DMS114 treated with DMSO at 0.1 percent for 48 hours (cell line): ENCODE measurements around the gene PLEKHJ1.
"Not testable (repeated sequence)": the region's sequence is repeated elsewhere in the genome, so short reads cannot be mapped to it uniquely, and the experiment has no call there.

Source experiments
- DNase-seq: peaks from one replicate; lab custom pipeline; 2025; ENCODE audit not compliant: unreplicated experiment; lab: John Stamatoyannopoulos, UW

PLEKHJ1 gene

GRCh38 chr19:2201473-2202148 lies 34.5 kb downstream of the PLEKHJ1 start:
- DNase-seq, result no peak

DNA sequence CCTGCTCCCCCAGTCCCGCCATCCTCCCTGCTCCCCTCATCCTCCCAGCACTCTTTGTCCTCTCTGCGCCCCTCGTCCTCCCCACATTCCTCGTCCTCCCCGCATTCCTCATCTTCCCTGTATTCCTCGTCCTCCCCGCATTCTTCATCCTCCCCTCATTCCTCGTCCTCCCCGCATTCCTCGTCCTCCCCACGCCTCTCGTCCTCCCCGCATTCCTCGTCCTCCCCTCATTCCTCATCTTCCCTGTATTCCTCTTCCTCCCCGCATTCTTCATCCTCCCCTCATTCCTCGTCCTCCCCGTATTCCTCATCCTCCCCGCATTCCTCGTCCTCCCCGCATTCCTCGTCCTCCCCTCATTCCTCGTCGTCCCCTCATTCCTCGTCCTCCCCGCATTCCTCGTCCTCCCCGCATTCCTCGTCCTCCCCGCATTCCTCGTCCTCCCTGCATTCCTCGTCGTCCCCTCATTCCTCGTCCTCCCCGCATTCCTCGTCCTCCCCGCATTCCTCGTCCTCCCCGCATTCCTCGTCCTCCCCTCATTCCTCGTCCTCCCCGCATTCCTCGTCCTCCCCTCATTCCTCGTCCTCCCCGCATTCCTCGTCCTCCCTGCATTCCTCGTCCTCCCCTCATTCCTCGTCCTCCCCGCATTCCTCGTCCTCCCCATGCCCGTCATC lies 35.4 kb downstream of the PLEKHJ1 start:
- not testable (repeated sequence) for DNase-seq

- DNase-seq, result no peak
These were observed 36.1 kb downstream of the PLEKHJ1 start for GRCh38 chr19:2199861-2200623.

DNA sequence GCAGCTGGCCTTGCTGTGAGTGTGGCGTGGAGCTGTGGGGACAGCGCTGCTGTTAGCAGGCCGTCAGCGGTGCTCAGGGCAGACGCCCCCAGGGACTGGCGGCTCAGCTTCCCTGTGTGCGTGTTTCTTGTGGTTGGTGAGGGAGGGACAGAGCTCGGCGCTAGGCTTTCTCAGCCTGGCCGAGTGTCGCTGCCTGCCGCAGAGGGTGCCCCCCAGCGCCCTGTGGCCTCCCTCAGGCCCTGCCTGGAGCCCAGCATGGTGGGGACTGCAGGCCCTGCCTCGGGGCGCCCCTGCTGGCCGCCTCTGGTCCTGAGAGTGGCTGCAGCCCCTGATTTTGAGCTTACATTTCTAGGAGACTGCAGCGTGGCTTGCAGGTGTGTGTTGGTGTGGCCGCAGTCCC lies 36.9 kb downstream of the PLEKHJ1 start:
- DNase-seq, result no peak

DNA sequence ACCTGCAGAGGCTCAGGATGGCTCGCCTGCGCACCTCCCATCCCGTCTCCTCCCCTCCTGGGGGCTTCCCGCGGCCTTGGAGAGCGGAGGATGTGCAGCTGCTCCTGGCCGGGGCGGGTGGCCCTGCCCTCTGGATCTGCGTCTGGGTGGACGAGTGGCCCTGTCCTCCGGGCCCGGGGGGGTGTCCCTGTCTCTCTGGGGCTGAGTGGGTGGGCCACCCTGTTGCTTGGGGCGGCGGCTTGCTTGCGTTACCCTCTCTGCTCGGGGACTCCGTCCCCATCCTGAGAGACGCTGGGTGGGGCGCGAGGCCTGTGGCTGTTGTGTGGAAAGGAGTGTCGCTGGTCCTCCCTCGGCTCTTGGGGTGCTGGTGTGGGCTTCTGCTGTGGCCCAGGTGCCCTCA lies 37.8 kb downstream of the PLEKHJ1 start:
- no peak for DNase-seq

GRCh38 chr19:2197270-2197669 lies 38.9 kb downstream of the PLEKHJ1 start:
- no peak for DNase-seq

DNA sequence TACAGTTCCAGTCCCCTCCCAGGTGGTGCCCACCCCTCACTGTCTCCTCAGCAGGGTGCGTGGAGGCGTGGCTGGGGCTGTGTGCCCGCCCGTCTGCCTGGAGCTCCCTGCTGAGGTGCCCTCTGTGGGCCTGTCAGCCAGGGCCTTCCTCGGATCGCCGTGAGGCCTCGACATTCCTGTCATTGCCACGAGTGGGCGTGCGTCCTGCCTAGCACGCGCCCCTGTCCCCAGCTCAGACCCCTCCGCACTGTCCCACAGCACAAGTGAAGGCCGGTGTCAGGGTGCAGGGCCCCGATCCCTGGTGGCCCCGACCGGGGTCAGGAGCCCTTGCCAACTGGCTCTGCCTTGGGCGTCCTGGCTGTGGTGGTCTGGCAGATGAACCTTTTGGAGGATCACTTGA lies 40.2 kb downstream of the PLEKHJ1 start:
- DNase-seq, result no peak

- no peak for DNase-seq
These were observed 40.8 kb downstream of the PLEKHJ1 start for GRCh38 chr19:2195361-2195760.

DNA sequence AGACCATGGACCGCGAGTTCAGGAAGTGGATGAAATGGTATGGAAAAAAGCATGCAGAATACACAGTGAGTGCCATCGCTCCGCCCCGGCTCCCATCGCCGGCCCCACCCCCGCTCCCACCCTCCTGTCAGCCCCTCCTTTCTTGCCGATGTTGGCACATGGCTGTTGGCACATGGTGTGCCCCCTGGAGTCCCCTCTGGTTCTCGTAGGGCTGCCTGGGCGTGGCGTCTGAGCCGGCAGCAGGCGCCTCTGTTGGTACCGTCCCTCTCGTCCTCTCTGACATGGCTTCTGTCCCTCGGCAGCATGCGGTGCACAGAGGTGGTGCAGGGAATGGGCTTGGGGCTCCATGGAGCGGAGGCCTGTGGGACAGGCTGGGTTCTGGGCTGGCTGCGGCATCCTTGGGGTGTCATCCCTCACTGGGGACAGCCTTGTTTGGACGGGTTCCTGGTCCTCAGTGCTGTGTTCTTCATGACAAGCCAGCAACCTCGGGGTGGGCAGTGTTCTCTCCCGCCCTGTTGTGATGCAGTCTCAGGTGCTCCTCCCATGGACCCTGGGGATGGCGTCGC lies 41.5 kb downstream of the PLEKHJ1 start:
- DNase-seq, result no peak

DNA sequence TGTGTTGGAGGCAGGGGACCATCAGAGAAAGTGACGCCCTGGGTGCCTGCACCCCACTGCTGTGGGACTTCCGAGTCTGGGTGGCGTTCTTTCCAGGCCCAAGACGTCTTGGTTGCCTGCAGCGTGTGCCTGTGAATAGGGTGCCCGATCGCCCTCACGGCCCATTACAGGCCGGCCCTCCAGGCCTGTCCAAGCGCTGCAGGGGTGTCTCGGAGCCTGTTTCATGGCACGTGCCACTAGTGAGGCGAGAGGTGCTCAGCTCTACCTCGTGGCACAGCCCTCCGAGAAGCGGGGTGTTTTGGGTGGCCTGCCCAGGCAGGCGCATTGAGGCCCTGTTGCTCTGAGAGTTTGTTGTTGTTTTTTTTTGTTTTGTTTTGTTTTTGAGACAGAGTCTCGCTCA lies 42.3 kb downstream of the PLEKHJ1 start:
- no peak for DNase-seq

DNA sequence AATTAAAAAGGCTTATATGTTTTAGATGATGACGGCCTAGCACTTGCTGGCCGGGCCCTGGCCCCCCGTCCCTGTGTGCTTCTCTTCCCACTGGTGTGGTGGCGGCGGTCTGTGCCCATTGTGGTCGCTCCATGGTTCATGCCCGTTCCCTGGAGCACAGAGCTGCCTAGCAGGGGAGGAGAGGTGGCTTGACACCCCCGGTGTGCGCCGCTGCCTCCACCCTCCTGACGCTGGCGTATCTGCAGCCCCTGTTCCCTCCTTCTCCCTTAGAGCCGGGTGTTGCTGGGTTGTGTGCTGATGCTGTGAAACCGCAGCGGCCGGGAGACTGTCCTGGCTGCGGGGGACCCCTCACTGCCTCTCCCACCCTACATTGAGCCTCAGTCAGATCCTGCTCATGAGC lies 43.3 kb downstream of the PLEKHJ1 start:
- DNase-seq, result no peak

GRCh38 chr19:2191456-2192310 lies 44.4 kb downstream of the PLEKHJ1 start:
- DNase-seq, result no peak

DNA sequence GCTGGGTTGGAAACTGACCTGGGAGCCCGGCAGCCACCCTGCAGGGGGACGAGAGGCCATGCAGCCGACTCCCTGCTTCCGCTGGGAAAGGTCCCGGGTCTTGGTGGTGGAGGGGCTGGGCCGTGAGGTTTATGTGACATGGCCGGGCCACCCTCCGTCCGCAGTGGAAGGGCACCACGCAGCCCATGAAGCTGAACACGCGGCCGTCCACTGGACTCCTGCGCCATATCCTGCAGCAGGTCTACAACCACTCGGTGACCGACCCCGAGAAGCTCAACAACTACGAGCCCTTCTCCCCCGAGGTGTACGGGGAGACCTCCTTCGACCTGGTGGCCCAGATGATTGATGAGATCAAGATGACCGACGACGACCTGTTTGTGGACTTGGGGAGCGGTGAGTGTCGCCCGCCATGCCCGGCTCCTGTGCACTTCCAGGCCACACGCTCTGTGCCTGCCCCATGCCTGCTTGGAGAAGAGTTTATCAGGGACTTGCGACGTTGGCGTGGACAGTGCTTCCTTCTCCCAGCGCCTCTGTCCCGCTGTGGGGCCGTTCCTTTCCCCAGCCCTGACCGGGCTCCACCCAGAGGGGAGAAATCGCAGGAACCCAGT lies 45.2 kb downstream of the PLEKHJ1 start:
- no peak for DNase-seq

- no peak for DNase-seq
These were observed 46.2 kb downstream of the PLEKHJ1 start for GRCh38 chr19:2189880-2190279.

DNA sequence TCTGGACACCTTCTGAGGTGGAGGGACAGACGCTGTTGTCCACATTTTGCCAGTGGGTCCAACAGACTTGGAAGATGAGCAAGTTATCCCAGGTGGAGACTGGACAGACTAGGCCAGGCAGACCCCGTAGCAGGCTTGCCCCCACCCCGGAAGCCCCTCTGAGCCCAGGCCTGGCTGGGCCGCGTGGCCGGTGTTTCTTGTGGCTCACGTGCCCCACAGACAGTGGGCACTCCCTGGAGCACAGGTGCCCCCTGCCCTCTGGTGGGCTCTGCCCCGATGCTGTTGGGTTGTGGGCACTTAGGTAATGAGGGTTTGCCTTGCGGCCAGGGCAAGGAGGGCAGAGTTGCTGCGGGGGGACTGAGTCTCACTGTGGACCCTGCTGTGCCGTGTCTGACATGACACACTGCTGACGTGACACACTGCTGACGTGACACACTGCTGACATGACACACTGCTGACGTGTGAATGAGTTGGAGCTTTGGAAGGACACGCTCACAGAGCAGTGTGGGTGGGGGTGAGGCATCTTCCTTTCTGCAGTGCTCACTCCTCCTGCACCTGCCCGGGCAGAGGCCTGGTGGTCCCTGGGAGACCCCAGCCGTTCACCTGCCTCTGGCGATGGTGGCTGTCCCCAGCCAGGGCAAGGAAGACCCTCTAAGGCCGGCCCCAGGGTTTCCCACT lies 47.3 kb downstream of the PLEKHJ1 start:
- DNase-seq, result no peak

- DNase-seq, result no peak
These were observed 49.0 kb downstream of the PLEKHJ1 start for GRCh38 chr19:2187159-2187558.

DNA sequence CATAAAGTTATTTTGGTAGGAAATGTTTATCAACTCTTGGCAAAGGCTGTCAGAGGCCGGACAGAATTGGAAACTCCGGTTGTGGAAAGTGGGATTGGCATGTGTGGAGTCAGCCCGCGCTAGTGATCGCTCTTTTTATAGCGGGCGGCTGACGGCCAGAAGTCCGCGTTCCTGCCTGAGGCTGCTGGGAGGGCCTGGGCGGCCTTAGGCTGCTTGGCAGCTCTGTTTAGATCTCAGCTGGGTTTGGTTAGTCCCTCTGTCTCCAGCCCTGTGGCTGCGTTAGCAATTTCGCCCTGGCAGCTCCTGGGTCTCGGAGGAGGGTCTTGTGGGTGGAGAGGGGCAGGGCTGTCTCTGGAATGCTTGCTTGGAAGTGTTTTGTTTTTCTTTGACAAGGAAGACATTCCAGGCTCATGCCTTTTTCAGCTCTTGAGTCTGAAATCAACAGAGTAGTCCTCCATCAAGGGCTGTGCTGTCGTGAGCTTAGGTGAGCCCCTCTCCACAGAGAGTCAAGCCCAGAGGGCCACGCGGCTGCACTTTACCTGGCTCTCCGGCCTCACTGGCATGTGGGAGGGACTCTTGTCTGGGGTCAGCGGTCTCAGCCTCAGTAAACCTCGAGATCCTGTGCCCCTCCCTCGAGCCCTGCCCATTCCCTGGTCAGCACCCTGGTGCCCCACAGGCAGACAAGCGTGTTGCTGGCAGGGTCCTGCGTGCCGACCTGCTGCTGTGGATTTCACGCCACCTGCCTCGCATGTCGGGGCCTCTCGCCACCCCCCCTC lies 49.9 kb downstream of the PLEKHJ1 start:
- DNase-seq, result no peak

DNA sequence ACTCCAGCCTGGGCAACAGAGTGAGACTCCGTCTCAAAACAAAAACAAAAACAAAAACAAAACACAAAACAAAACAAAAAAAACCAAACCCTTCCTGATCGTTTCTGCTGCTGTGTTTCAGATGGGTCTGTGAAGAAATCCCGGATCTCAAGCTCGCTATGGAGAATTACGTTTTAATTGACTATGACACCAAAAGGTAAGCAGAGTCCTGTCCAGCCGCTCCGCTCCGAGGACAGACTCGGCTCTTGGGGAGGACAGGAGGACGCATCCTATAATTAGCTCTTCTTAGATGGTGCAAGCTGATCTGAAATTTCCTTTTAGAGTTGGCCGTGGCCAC lies 50.4 kb downstream of the PLEKHJ1 start:
- no peak for DNase-seq

- no peak for DNase-seq
These were observed 51.6 kb downstream of the PLEKHJ1 start for GRCh38 chr19:2184422-2184975.
